GM19397 (cell line): Measurements from ENCODE around the gene C1orf174.
"Not testable (repeated sequence)": the region's sequence is repeated elsewhere in the genome, so short reads cannot be mapped to it uniquely, and the experiment has no call there.

ENCODE experiments used
- ATAC-seq: cut with Tn5 transposase; IDR thresholded peaks from one replicate; pipeline ENCODE4 v1.9.1; 2021; ENCODE audit warnings: mild to moderate bottlenecking, moderate library complexity; ENCODE audit not compliant: unreplicated experiment

Gene C1orf174

GRCh38 chr1:3926956-3927355 is 26.9 kb upstream of the C1orf174 start:
- ATAC-seq, result no peak

DNA sequence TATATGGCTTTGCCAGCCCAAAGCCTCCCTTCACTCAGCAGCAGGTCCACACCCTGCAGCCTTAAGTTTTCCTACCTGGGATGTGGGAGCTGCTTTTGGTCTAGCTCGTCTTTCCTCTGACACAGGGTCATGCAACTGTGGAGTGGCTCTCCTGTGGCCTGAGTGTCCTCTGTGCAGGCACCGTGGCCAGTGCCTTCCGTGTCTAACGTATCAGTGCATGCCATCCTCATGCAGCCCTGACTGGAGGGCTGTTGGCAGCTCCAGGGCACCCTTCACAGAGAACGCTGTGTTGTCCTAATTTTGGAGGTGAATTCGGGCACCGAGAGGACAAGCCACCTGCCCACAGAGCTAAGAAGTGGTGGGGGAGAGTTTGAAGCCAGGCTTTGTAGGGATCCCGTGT is 25.7 kb upstream of the C1orf174 start:
- no peak for ATAC-seq

- ATAC-seq, result no peak
These were observed 25.2 kb upstream of the C1orf174 start for GRCh38 chr1:3925256-3925655.

GRCh38 chr1:3924825-3925220 is 24.8 kb upstream of the C1orf174 start:
- no peak for ATAC-seq

- no peak for ATAC-seq
These were observed 24.2 kb upstream of the C1orf174 start for GRCh38 chr1:3924186-3924824.

GRCh38 chr1:3923378-3924185 is 23.5 kb upstream of the C1orf174 start:
- no peak for ATAC-seq

DNA sequence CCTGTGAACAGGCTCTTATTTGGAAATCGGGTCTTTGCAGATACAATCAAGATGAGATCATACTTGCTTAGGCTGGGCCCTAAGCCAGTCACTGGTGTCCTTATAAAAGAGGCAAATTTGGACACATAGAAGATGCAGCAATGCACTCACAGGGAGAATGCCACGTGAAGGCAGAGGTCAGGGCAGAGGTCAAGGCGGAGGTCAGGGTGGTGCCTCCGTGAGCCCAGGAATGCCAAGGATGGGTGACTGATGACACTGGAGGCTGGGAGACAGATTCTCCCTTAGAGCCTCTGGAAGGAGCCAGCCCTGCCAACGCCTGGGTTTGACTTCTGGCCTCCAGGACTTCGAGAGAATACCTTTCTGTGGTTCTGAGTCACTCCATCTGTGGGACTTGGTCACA is 22.8 kb upstream of the C1orf174 start:
- ATAC-seq, result no peak

DNA sequence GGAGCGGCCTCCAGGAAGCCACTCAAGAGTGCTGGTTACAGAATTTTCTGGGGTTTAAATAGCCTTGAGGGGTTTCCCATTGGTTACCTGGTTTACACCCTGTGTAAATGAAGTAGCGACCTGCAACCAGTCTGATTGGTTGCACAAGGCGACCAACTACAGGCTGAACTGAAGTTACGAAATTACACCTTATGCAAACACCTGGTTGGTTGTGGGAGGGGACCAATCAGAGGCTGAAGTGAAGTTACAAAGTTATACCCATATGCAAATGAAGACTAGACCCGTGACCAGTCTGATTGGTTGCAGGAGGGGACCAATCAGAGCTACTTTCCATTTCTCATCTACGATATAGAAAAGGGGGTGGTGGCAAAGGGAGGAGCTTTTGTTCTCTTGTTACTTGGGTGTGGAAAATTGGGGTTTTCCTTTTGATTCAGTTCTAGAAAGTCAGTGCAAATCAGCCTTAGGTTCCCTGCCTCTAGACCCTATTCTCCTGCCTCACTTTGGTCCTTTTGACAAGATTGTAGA is 22.2 kb upstream of the C1orf174 start:
- no peak for ATAC-seq

DNA sequence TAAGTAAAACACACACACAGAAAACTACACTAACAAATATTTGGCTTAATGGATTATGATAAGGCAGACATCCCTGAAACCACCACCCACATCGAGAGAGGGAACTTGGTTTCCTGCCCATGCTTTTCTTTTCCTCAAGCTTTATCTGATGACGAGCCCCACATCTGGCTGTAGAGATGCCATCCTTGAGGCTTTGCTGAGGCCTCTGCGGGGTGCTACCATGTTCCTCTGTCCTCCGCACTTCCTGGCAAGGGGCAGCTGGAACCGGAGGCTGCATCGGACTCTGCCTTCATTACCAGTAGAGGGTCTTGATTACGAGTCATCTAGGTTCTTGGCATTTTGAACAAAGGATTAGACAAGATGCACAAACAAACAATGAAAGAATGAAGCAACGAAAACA is 21.7 kb upstream of the C1orf174 start:
- no peak for ATAC-seq

- no peak for ATAC-seq
These were observed 19.6 kb upstream of the C1orf174 start for GRCh38 chr1:3919706-3920105.

DNA sequence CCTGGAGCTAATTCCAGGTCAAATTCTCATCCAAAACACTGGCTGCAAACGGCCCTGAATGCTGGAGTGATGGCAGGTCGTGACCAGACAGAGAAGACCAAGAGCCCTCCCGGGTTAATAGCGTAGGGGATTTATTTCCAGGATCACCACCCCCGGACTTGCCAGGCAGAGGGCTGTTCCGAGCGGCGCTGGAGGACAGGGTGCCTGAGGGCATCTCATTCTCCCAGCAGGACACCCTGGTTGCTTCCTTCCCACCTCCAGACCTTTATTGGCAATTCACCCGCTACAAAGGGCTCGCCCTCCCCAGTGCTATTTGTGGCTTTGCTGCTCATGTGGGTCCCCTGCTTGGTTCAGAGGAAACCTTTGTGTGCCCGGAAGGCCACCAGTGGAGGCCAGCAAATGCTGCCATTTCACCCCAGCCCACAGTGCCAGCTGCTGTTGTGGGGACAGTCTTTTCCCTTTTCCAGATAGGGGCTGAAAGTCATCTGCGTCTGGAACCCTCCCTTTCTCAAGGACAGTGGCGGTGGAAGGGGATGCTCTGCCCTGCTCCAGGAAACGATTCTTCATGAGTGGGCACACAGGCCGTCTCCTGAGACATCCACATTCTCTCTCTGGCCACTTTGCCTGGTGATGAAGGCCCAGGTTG is 19.0 kb upstream of the C1orf174 start:
- no peak for ATAC-seq

- not testable (repeated sequence) for ATAC-seq
These were observed 18.3 kb upstream of the C1orf174 start for GRCh38 chr1:3918359-3918758.

DNA sequence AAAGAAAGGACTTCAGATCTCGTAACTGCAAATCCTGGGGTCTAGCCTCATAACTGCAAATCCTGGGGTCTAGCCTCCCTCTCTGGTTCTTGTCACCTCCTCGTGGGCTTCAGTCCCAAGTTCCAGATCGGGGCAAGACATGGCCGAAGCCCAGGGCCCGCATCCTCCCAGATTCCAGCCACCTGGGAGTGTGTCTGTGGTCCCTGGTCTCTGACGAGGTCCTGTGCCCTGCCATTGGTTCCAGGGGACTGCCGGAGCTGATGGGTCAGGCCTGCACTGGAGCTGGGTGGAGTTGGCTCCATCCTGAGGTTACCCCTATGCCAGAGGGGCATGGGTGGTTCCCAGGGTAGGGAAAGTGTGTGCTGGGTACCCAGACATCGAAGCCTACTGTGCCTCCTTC is 17.7 kb upstream of the C1orf174 start:
- ATAC-seq, result no peak

GRCh38 chr1:3915551-3916121 is 15.6 kb upstream of the C1orf174 start:
- ATAC-seq, result no peak

GRCh38 chr1:3914911-3915310 is 14.8 kb upstream of the C1orf174 start:
- no peak for ATAC-seq

DNA sequence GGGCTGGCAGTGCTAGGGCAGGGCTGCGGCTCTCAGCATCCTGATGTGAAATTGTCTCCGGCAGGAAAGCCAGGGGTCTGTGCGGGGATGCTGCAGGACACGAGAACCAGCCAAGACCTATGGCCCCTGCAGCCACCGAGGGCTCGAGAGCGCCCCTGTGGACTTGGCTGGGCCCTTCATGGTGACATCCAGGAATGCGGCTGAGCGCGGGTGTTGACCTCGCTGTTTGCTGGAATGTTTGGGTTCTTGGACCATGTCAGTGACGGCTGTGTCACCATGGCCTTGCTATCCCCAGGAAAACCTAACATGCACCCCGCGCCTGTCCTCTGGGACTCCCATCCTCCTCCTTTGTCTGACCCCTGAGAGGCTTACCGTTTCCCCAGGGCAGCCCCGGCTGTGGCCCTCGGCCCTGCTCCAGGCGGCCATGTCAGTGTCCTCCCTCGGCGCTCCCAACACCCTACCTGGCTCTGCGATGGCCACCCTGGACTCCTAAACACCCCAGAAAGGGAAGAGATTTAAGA is 14.3 kb upstream of the C1orf174 start:
- ATAC-seq, result no peak

DNA sequence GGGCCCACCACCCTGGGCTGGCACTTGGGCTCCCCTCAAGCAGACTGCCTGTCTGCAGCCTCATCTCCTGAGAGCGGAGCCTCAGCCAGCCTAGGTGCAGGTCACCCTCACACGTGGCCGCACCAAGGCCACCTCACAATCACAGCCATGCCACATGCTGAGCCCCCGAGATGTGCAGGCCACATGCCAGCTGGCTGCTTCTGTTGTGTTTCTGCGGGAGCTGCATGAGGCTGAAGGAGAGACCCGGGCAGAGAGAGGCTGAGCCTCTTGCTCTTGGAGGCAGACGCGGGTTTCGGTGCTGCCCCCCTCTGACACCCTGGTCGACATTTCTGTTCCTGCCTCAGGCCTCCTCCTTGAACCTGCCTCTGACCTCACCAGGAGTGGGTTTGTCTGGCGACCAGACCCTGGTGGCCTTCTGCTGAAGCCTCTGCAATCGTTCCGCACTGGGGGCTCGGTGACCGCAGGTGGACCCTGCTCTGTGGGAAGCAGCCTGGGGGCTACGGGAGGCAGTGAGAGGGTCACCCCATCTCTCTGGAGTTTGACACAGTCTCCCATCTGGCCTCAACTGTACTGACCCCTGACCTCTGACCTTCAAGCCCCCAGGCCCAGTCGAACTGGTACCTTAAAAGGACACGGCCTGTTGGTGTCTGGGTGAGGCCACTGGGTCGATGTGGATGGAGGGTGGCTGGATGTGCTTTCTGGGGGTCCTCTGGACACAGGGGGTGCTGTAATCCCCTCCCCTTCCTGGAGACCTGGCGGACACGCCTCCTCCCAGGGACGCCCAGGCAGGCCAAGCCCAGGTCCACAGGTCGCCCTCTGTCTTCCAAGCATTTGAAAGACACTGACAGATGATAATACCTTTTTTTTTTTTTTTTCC is 13.0 kb upstream of the C1orf174 start:
- ATAC-seq, result no peak

GRCh38 chr1:3911981-3912808 is 12.1 kb upstream of the C1orf174 start:
- ATAC-seq, result no peak
